ENCODE data around the gene WIPF3. TPM values are rescaled to one million over a fixed set of nuclear protein-coding genes. Genes with fewer than 3 reads are reported as not detected.

The WIPF3 gene
- total and polyA plus RNA-seq, 10 of the 15 experiments (the other 5 are each of a cell fraction or from before 2014, with no cell fraction given) = 0.03 to 0.05 TPM; not detected in 8

DNA sequence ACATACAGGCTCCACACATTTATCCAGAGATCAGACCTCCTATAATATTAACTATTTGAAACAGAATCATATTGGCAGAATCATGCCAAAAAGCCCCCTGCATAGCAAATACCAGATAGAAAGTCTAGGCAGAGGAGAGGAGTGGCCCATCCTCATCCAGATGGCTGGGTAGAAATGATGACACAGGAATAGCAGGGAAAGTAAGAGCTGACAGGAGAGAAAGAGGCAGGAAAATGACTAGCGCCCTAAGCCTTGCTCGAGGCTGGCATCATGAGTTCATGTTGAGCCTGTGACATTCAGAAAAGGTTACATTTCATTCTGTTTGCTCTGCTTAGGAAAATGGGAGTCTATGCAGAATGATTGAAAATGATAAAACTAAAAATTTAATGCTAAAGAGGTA is 27.6 kb downstream of the WIPF3 start:
- WGBS (ENCODE audit: insufficient coverage, insufficient replicate concordance, low lambda C conversion rate, missing lambda C conversion rate) = 66% methylated on average over 2 of the region's 2 CpGs
- SMC1A ChIA-PET (ENCODE audit: uncharacterized antibody, unreplicated experiment) = no interaction called here
- in situ Hi-C loops (cut with MboI) = no loop called here
- DNase-seq (ENCODE audit: low read depth, low spot score) (no peak), FAIRE-seq (no peak), ATAC-seq (no peak)
- Histone ChIP-seq H3K27me3 (replicated peaks in 1 of 2; ENCODE audit: control insufficient read depth in 2 of 2, insufficient read depth in 2 of 2, low read length in 1 of 2) (no peaks in the 10 kb centered on the region; a peak in 1 of 4 replicates), H3K36me3 (ENCODE audit: control insufficient read depth in 2 of 2, insufficient read depth in 2 of 2, low read length in 1 of 2) (no peaks in the 10 kb centered on the region), H3K4me2 (ENCODE audit: control insufficient read depth, insufficient read depth) (no peak overlapping the region), H4K20me1 (ENCODE audit: control insufficient read depth, insufficient read depth) (no peaks in the 10 kb centered on the region), H2AFZ (ENCODE audit: control insufficient read depth, low read depth, low read length) (no peak overlapping the region), H3K79me2 (ENCODE audit: control insufficient read depth, insufficient read depth, low read length) (no peaks in the 10 kb centered on the region), H3K9ac (ENCODE audit: control insufficient read depth, insufficient read depth, low read length) (no peak overlapping the region), H3K9me3 (replicated peaks; ENCODE audit: control insufficient read depth, insufficient read depth, low read length) (no peaks in the 10 kb centered on the region), H3K27ac (ENCODE audit: control insufficient read depth, insufficient read depth) (no peak overlapping the region), H3K4me3 (no peak overlapping the region), H3K4me1 (ENCODE audit: control insufficient read depth, insufficient read depth, low read length) (no peaks in the 10 kb centered on the region)
- no TSS peak for BruUV-seq (replicated peaks)
- TF ChIP-seq SUPT20H (IDR thresholded peaks at IDR 0.05; ENCODE audit: borderline replicate concordance, control insufficient read depth, low read depth, low read length) (no peak), ZNF207 (IDR thresholded peaks at IDR 0.05; ENCODE audit: borderline replicate concordance) (no peak), RELA (IDR thresholded peaks at IDR 0.05; ENCODE audit: borderline replicate concordance, partially characterized antibody) (no peak), GABPA (IDR thresholded peaks at IDR 0.05; ENCODE audit: low read depth) (no peak), SMAD1 (IDR thresholded peaks at IDR 0.05; ENCODE audit: low read depth, partially characterized antibody) (no peak), MEF2B (IDR thresholded peaks at IDR 0.05; ENCODE audit: partially characterized antibody, poor library complexity, severe bottlenecking) (no peak), NFYA (IDR thresholded peaks at IDR 0.05; ENCODE audit: borderline replicate concordance, low read depth, low read length) (no peak), RAD51 (IDR thresholded peaks at IDR 0.05) (no peak), NR2C1 (IDR thresholded peaks at IDR 0.05) (no peak)
- intact Hi-C loops (cut with micrococcal nuclease; ENCODE audit: unreplicated experiment) = no loop called here
- POLR2A ChIA-PET = no interaction called here
- RAD21 ChIA-PET (ENCODE audit: unreplicated experiment) = no interaction called here
- CTCF ChIA-PET = no interaction called here

DNA sequence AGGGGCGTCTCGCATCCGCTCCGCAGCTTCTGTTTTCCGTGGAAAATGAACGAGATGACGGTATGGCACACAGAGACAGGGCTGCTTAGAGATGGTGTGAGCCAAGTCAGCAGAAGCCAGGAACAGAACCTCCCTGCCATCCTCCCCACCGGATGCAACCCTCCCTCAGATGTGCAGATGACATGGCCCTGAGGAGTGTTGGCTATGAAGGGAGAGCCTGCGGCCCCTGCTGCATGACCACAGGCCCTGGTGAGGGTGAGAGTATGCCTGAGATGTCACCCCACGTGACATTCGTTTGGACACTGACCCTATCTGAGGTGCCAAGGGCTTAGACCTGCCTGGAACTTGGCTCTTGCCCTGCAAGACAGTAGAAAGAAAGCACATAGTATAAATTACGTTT is 29.4 kb downstream of the WIPF3 start:
- 47% methylated on average over 12 of the region's 12 CpGs for WGBS (ENCODE audit: insufficient coverage, insufficient replicate concordance, low lambda C conversion rate, missing lambda C conversion rate)
- ChIA-PET SMC1A (ENCODE audit: uncharacterized antibody, unreplicated experiment) (no interaction called here), CTCF (no interaction called here), POLR2A (no interaction called here), RAD21 (ENCODE audit: unreplicated experiment) (no interaction called here)
- no peaks in the 10 kb centered on the region for H3K9me3 ChIP-seq (replicated peaks; ENCODE audit: control insufficient read depth, insufficient read depth, low read length)
- H3K9ac ChIP-seq (ENCODE audit: control insufficient read depth, insufficient read depth, low read length) = no peak overlapping the region
- H3K4me2 ChIP-seq (ENCODE audit: control insufficient read depth, insufficient read depth) = no peak overlapping the region
- H2AFZ ChIP-seq (ENCODE audit: control insufficient read depth, low read depth, low read length) = no peak overlapping the region
- no peaks in the 10 kb centered on the region for H3K79me2 ChIP-seq (ENCODE audit: control insufficient read depth, insufficient read depth, low read length)
- ATAC-seq (no peak), DNase-seq (ENCODE audit: low read depth, low spot score) (no peak), FAIRE-seq (no peak)
- H3K27me3 ChIP-seq (replicated peaks in 1 of 2; ENCODE audit: control insufficient read depth in 2 of 2, insufficient read depth in 2 of 2, low read length in 1 of 2) = no peaks in the 10 kb centered on the region; a peak in 2 of 4 replicates
- no peak overlapping the region for H3K27ac ChIP-seq (ENCODE audit: control insufficient read depth, insufficient read depth)
- in situ Hi-C loops (cut with MboI) (no loop called here), intact Hi-C loops (cut with micrococcal nuclease; ENCODE audit: unreplicated experiment) (no loop called here)
- no peaks in the 10 kb centered on the region for H4K20me1 ChIP-seq (ENCODE audit: control insufficient read depth, insufficient read depth)
- H3K36me3 ChIP-seq (ENCODE audit: control insufficient read depth in 2 of 2, insufficient read depth in 2 of 2, low read length in 1 of 2) = no peaks in the 10 kb centered on the region
- no peak overlapping the region for H3K4me3 ChIP-seq
- BruUV-seq (replicated peaks) = no TSS peak
- H3K4me1 ChIP-seq (ENCODE audit: control insufficient read depth, insufficient read depth, low read length) = no peaks in the 10 kb centered on the region
- no peak for TF ChIP-seq KLF5 (IDR thresholded peaks at IDR 0.05; ENCODE audit: partially characterized antibody)
- no peak for TF ChIP-seq SRF (IDR thresholded peaks at IDR 0.05; ENCODE audit: low read depth in 2 of 2, low read length in 2 of 2)
- TF ChIP-seq IRF5 (IDR thresholded peaks at IDR 0.05; ENCODE audit: borderline replicate concordance) = no peak
- TF ChIP-seq TCF7 (IDR thresholded peaks at IDR 0.05; ENCODE audit: borderline replicate concordance) = no peak
- TF ChIP-seq ZNF207 (IDR thresholded peaks at IDR 0.05; ENCODE audit: borderline replicate concordance) = no peak
- TF ChIP-seq NRF1 (conservative IDR thresholded peaks at IDR 0.05; ENCODE audit: low read depth, low read length) = no peak
- TF ChIP-seq NR2C1 (IDR thresholded peaks at IDR 0.05) = no peak

Measured in GM12878 (cell line).